ENCODE data around the gene UBE2U.

Gene UBE2U

GRCh38 chr1:64266991-64267390 is 63.6 kb downstream of the UBE2U start:
- Histone ChIP-seq H3F3A (ENCODE audit: insufficient read depth, low read length) (no peaks in the 10 kb centered on the region), H3K27me3 (ENCODE audit: insufficient read depth, low read length) (no peaks in the 10 kb centered on the region), H4K20me1 (ENCODE audit: insufficient read depth, low read length) (no peaks in the 10 kb centered on the region), H3K9me3 (ENCODE audit: low read length) (no peaks in the 10 kb centered on the region), H3K36me3 (ENCODE audit: insufficient read depth, low read length) (no peaks in the 10 kb centered on the region), H3K27ac (ENCODE audit: low read depth, low read length, poor library complexity, severe bottlenecking) (no peak overlapping the region), H2AFZ (ENCODE audit: low read length) (no peak overlapping the region), H3K79me2 (ENCODE audit: insufficient read depth, low read length) (no peaks in the 10 kb centered on the region), H3K9ac (ENCODE audit: low read length) (no peak overlapping the region), H3K4me1 (ENCODE audit: insufficient read depth, low read length, severe bottlenecking) (no peaks in the 10 kb centered on the region), H3K4me2 (ENCODE audit: low read length) (no peak overlapping the region), H3K9me2 (ENCODE audit: low read depth, low read length) (no peaks in the 10 kb centered on the region), H3K4me3 (ENCODE audit: low read depth, low read length, poor library complexity, severe bottlenecking) (no peak overlapping the region)
- TF ChIP-seq EZH2 (IDR thresholded peaks at IDR 0.05; ENCODE audit: borderline replicate concordance, low read length): no peak
- TF ChIP-seq, protein P1, sequence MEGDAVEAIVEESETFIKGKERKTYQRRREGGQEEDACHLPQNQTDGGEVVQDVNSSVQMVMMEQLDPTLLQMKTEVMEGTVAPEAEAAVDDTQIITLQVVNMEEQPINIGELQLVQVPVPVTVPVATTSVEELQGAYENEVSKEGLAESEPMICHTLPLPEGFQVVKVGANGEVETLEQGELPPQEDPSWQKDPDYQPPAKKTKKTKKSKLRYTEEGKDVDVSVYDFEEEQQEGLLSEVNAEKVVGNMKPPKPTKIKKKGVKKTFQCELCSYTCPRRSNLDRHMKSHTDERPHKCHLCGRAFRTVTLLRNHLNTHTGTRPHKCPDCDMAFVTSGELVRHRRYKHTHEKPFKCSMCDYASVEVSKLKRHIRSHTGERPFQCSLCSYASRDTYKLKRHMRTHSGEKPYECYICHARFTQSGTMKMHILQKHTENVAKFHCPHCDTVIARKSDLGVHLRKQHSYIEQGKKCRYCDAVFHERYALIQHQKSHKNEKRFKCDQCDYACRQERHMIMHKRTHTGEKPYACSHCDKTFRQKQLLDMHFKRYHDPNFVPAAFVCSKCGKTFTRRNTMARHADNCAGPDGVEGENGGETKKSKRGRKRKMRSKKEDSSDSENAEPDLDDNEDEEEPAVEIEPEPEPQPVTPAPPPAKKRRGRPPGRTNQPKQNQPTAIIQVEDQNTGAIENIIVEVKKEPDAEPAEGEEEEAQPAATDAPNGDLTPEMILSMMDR (IDR thresholded peaks at IDR 0.05; ENCODE audit: low read length): no peak

DNA sequence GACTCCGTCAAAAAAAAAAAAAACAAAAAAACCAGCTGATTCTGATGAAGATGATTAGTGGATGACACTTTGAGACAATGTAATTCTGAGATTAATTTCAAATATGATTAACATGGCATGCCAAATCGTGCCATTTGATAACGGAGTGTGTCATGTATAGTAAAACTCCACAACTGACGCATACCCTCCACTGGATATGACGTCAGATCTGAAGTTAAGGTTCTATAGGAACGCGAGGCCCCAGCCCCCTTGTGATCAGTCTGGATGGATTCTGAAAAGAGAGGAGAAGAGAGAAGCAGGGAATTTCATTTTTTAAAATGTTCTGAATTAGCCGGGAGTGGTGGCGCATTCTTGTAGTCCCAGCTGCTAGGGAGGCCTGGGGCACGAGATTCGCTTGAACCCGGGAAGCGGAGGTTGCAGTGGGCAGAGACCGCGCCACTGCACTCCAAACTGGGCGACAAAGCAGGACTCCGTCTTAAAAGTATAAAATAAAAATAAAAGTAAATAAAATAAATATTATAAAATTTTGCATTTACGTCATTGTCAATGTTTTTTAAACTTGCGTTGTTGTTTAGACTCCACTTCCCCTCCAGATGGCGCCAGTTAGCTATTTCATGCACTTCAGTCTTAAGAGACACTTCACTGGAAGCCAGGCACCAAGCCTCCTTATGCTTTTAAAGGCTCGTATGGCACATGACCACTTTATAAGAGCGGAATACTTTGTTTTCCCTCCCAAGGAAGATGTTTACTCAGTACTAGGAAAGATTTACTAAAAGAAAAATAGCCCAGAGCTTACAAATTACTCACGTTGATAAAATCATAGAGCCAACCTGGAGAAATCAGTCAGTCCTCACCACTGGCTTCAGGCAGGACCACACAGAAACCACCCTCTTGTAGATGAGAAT is 65.5 kb downstream of the UBE2U start:
- no peaks in the 10 kb centered on the region for H3K9me2 ChIP-seq (ENCODE audit: low read depth, low read length)
- H4K20me1 ChIP-seq (ENCODE audit: insufficient read depth, low read length): no peaks in the 10 kb centered on the region
- H3K79me2 ChIP-seq (ENCODE audit: insufficient read depth, low read length): no peaks in the 10 kb centered on the region
- H3K9ac ChIP-seq (ENCODE audit: low read length): no peak overlapping the region
- no peak for TF ChIP-seq EZH2 (IDR thresholded peaks at IDR 0.05; ENCODE audit: borderline replicate concordance, low read length)
- TF ChIP-seq, protein P1 (IDR thresholded peaks at IDR 0.05; ENCODE audit: low read length): peak; percentile 58
- no peaks in the 10 kb centered on the region for H3K27me3 ChIP-seq (ENCODE audit: insufficient read depth, low read length)
- H3F3A ChIP-seq (ENCODE audit: insufficient read depth, low read length): no peaks in the 10 kb centered on the region
- H3K9me3 ChIP-seq (ENCODE audit: low read length): no peaks in the 10 kb centered on the region
- H3K4me1 ChIP-seq (ENCODE audit: insufficient read depth, low read length, severe bottlenecking): no peaks in the 10 kb centered on the region
- no peak overlapping the region for H3K4me3 ChIP-seq (ENCODE audit: low read depth, low read length, poor library complexity, severe bottlenecking)
- no peak overlapping the region for H3K27ac ChIP-seq (ENCODE audit: low read depth, low read length, poor library complexity, severe bottlenecking)
- no peak overlapping the region for H2AFZ ChIP-seq (ENCODE audit: low read length)
- no peak overlapping the region for H3K4me2 ChIP-seq (ENCODE audit: low read length)
- H3K36me3 ChIP-seq (ENCODE audit: insufficient read depth, low read length): no peaks in the 10 kb centered on the region

DNA sequence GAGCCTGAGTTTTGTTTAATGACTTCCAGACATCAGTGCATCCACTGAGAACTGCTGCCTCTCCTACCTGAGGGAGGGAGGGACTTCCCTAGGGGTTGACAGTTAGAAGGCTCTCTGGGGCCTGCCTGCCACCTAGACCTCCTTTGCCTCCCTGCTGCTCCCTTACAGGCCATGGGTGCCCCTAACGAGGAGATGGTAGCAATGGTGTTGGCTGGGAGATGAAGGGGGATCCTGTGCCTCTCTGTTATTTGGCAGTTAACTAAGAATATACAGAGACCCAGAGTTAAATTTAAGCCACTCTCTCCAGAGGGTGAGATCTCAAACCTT is 66.1 kb downstream of the UBE2U start:
- Histone ChIP-seq H3K4me1 (ENCODE audit: insufficient read depth, low read length, severe bottlenecking) (no peaks in the 10 kb centered on the region), H3K9me3 (ENCODE audit: low read length) (no peaks in the 10 kb centered on the region), H3K27ac (ENCODE audit: low read depth, low read length, poor library complexity, severe bottlenecking) (no peak overlapping the region), H3K27me3 (ENCODE audit: insufficient read depth, low read length) (no peaks in the 10 kb centered on the region), H3K4me2 (ENCODE audit: low read length) (no peak overlapping the region), H2AFZ (ENCODE audit: low read length) (no peak overlapping the region), H3K4me3 (ENCODE audit: low read depth, low read length, poor library complexity, severe bottlenecking) (no peak overlapping the region), H3K9ac (ENCODE audit: low read length) (no peak overlapping the region), H3K36me3 (ENCODE audit: insufficient read depth, low read length) (no peaks in the 10 kb centered on the region), H3K79me2 (ENCODE audit: insufficient read depth, low read length) (no peaks in the 10 kb centered on the region), H3F3A (ENCODE audit: insufficient read depth, low read length) (no peaks in the 10 kb centered on the region), H3K9me2 (ENCODE audit: low read depth, low read length) (no peaks in the 10 kb centered on the region), H4K20me1 (ENCODE audit: insufficient read depth, low read length) (no peaks in the 10 kb centered on the region)
- no peak for TF ChIP-seq EZH2 (IDR thresholded peaks at IDR 0.05; ENCODE audit: borderline replicate concordance, low read length)
- TF ChIP-seq, protein P1 (IDR thresholded peaks at IDR 0.05; ENCODE audit: low read length): no peak
